Duodenal mucosa (tissue), 2 donors: ENCODE data around the gene GRB2.

Experiments used
- H3K27ac ChIP-seq: one replicate; pipeline ENCODE4 v1.7.0; 2013; ENCODE audit warnings: low read depth, low read length
- H3K27me3 ChIP-seq, 2 donors: one replicate each; pipeline ENCODE4 v1.7.0; 2013; ENCODE audit warnings: low read length in 2 of 2, control low read depth in 1 of 2; ENCODE audit not compliant: insufficient read depth in 2 of 2, control insufficient read depth in 1 of 2
- H3K36me3 ChIP-seq, 2 donors: one replicate each; pipeline ENCODE4 v1.7.0; 2013; ENCODE audit warnings: low read length in 2 of 2, control low read depth in 1 of 2; ENCODE audit not compliant: insufficient read depth in 2 of 2, control insufficient read depth in 1 of 2
- H3K4me1 ChIP-seq, 2 donors: one replicate each; pipeline ENCODE4 v1.7.0; 2013; ENCODE audit warnings: low read length in 2 of 2, control low read depth in 1 of 2; ENCODE audit not compliant: insufficient read depth in 2 of 2, control insufficient read depth in 1 of 2
- H3K4me3 ChIP-seq, 2 donors: one replicate each; pipeline ENCODE4 v1.7.0; 2013; ENCODE audit warnings: low read length in 2 of 2, low read depth in 1 of 2
- H3K9ac ChIP-seq, 2 donors: one replicate each; pipeline ENCODE4 v1.7.0; 2013; ENCODE audit warnings: low read length in 2 of 2, low read depth in 1 of 2
- H3K9me3 ChIP-seq, 2 donors: one replicate each; pipeline ENCODE4 v1.7.0; 2013; ENCODE audit warnings: low read length in 2 of 2, control low read depth in 1 of 2; ENCODE audit not compliant: control insufficient read depth in 1 of 2

GRB2 gene

DNA sequence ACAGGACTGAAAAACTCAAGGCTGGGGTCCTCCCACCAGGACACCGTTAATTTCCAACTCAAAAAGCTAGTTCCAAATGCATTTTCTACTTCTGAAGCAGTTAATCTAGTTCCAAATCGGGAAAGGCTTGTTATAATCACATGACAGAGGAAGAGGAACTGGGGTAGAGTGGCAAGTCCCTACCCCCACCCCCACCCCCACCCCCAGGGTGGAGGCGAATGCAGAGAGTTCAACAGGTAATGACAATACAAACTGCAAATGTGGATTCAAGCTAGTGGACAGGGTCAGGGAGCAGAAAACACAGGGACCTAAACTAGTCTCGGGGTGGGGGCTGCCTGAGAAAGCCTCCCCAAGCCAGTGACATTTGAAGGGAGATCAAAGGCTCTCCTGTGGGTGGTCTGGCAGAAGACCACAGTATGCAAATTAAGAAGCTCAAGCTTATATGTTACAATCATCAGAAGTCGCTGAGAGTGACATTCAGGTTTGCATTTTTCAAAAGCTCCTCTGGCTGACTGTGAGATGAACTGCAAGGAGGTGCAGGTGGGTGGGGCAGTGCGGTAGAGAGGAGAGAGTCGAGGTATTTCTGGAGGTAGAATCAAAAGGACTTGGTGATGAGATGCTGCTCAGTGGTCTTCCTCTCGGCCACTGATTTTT lies 59.8 kb downstream of the GRB2 start:
- Histone ChIP-seq H3K9ac (no peak overlapping the region), H3K27ac (no peak overlapping the region), H3K4me3 (no peak overlapping the region), H3K4me1 (peaks cover 38 to 43% of the 10 kb centered on the region in 2 donors), H3K27me3 (no peaks in the 10 kb centered on the region), H3K36me3 (no peaks in the 10 kb centered on the region), H3K9me3 (no peaks in the 10 kb centered on the region)

DNA sequence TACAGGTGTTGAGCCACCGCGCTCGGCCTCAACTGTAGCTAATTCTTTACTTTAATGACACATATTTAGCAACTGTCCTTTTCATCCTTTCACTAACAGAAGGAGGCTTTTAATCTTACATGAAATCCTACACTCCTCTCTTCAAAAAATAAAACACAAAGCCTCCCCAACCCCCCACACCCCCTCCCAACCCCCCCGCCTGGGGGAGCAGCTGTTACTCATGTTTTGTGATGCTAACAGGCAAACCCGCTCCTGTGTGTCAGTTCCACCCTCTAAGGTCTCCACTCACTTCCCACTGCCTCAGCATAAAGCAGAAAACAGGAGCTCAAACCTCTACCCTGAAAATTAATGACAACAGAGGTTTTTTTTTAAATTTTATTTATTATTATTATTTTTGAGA lies 60.8 kb downstream of the GRB2 start:
- Histone ChIP-seq H3K9ac (no peak overlapping the region), H3K27ac (no peak overlapping the region), H3K4me3 (no peak overlapping the region), H3K9me3 (no peaks in the 10 kb centered on the region), H3K27me3 (no peaks in the 10 kb centered on the region), H3K4me1 (peaks cover 37 to 43% of the 10 kb centered on the region in 2 donors), H3K36me3 (no peaks in the 10 kb centered on the region)

DNA sequence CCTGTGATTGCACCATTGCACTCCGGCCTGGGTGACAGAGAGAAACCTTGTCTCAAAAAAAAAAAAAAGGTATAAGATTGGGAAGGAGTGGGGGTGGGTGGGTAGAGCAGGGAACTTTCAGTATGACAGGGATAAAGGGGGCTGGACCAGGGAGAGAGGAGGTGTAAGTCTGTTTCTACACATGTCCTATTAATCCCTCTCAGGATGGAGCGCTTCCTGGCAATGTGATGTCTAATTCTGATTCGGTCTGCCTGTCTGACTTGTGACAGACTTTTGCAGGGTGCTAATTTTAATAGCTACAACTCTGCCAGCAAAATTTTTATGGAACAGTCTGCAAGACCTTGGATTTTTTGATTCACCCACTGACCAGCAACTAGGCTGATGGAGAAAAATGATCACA lies 62.5 kb downstream of the GRB2 start:
- Histone ChIP-seq H3K27me3 (no peaks in the 10 kb centered on the region), H3K4me3 (no peak overlapping the region), H3K9me3 (no peaks in the 10 kb centered on the region), H3K9ac (no peak overlapping the region), H3K36me3 (no peaks in the 10 kb centered on the region), H3K4me1 (peaks cover 33 to 37% of the 10 kb centered on the region in 2 donors), H3K27ac (no peak overlapping the region)

DNA sequence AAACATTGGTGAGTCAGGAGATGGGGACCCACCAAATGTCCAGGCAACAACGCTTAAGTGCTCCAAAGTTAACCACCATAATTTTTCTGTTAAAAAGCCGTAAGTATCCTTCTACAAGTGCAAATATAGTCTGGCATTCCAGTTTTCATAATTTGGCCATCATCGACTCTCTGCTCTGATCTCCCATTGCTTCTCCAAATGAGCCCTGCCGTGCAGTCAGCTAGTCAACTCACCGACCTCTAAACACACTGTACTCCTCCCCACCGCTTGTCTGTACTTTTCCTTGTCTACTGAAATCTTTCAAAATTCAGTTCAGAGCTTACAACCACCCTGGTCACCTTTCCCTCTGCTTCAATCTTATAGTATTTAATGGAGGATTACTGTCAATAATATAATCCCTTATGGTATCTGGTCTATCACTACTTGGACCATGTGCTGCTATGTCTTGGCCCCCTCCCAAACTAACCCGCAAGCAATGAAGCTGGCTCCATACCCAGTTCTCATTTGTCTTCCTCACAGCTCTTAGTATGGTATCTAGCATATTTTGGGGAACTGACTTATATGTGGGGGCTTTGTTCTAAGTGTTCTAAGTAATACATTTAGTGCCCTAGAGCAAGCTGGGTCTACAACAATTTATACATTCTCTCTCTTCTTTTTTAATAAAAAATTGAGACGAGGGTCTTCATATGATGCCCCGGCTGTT lies 63.5 kb downstream of the GRB2 start:
- no peak overlapping the region for H3K9ac ChIP-seq
- H3K27ac ChIP-seq = no peak overlapping the region
- no peaks in the 10 kb centered on the region for H3K9me3 ChIP-seq
- no peaks in the 10 kb centered on the region for H3K36me3 ChIP-seq
- no peak overlapping the region for H3K4me3 ChIP-seq
- H3K4me1 ChIP-seq = peaks cover 25 to 26% of the 10 kb centered on the region in 2 donors
- no peaks in the 10 kb centered on the region for H3K27me3 ChIP-seq

DNA sequence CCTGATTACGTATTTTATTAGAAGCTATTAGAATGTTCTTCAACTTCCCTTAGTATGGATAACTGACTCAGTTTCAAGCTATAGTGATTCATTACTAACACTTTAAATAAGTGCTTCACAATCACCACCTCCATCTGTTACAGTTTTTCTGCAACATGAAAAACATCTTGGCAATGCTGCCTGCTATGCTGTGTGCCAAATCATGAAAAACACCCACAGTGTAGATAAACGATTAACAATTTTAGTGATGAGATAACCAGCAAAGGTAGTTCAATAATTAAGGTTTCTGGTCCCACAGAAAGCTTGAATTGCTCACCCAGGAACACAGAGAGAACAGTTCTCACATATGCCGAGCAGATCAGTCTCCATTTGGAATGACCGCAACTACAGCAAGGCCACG lies 64.8 kb downstream of the GRB2 start:
- Histone ChIP-seq H3K4me1 (peaks cover 17 to 20% of the 10 kb centered on the region in 2 donors), H3K36me3 (no peaks in the 10 kb centered on the region), H3K9ac (no peak overlapping the region), H3K9me3 (no peaks in the 10 kb centered on the region), H3K4me3 (no peak overlapping the region), H3K27ac (no peak overlapping the region), H3K27me3 (no peaks in the 10 kb centered on the region)

DNA sequence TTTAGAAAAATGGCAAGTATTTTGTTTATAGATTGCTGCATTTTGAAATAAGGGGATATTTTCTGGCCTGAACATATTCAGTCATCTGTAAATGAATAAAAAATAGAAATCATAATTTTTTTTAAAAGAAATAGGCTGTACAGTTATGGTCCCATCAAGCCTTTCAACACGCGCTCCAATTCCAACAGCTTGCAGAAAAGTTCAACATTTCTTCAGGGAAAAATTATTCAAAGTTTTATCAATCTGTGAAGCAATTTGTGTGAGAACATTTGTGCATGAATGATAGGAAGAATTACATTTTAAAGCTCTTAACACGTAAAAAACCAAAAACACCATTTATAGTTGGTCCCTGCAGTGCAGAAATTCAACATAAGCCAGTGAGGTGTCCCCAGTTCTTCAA lies 65.5 kb downstream of the GRB2 start:
- no peak overlapping the region for H3K4me3 ChIP-seq
- H3K27ac ChIP-seq = no peak overlapping the region
- peaks cover 16 to 20% of the 10 kb centered on the region in 2 donors for H3K4me1 ChIP-seq
- no peaks in the 10 kb centered on the region for H3K36me3 ChIP-seq
- H3K9ac ChIP-seq = no peak overlapping the region
- H3K9me3 ChIP-seq = no peaks in the 10 kb centered on the region
- H3K27me3 ChIP-seq = no peaks in the 10 kb centered on the region

DNA sequence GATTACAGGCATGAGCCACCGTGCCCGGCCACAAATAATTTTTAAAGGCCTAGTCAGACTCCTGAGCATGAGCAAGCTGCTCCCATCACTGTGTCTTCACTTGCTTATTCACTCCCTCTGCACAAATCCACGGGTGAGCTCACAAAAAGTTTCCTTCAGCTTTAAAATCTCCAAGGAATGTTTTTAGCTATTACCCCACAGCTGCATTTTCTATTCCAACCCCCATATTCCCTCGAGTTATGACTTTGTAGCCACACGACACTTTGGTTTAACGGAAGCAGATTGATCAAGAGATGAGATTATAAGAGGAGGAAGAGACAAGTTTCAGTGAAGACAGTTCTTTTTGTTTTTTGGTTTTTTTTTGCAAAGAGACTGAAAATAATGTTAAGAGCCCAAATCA lies 67.1 kb downstream of the GRB2 start:
- H3K4me3 ChIP-seq = no peak overlapping the region
- H3K27ac ChIP-seq = no peak overlapping the region
- H3K9me3 ChIP-seq = no peaks in the 10 kb centered on the region
- no peak overlapping the region for H3K9ac ChIP-seq
- peaks cover 16% of the 10 kb centered on the region in 2 donors for H3K4me1 ChIP-seq
- no peaks in the 10 kb centered on the region for H3K27me3 ChIP-seq
- H3K36me3 ChIP-seq = no peaks in the 10 kb centered on the region

DNA sequence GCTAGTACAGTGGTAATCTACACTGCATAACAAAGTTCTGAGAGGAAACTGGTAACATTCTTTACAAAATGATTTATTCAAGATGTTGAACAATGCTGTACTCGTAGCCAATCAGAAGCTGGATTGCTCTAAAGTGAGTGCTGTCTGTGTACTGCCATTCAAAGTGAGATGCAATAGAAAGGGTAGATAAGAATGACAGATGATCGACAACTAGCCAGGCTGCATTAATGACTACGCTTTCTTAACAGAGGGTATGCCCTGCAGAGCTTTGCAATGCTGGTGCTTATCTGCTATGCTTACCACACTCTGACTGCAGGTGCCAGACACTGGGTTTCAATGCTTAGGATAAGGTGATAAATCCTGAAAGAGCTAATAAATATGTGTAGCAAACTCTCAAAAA lies 70.2 kb downstream of the GRB2 start:
- no peak overlapping the region for H3K27ac ChIP-seq
- no peak overlapping the region for H3K4me3 ChIP-seq
- no peak overlapping the region for H3K9ac ChIP-seq
- H3K27me3 ChIP-seq = no peaks in the 10 kb centered on the region
- H3K9me3 ChIP-seq = no peaks in the 10 kb centered on the region
- peaks cover 0 to 14% of the 10 kb centered on the region in 2 donors for H3K36me3 ChIP-seq
- H3K4me1 ChIP-seq = peaks cover 11 to 12% of the 10 kb centered on the region in 2 donors

DNA sequence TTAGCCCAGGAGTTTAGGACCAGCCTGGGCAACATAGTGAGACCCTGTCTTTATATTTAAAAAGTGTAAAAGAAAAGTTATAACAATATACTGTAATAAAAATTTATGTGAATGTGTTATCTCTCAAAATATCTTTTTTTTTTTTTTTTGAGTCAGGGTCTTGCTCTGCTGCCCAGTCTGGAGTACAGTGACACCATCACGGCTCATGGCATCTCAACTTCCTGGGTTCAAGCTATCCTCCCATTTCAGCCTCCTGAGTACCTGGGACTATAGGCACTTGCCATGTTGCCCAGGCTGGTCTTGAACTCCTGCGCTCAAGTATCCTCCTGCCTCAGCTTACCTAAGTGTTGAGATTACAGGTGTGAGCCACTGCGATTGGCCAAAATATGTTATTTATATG lies 70.8 kb downstream of the GRB2 start:
- Histone ChIP-seq H3K27ac (no peak overlapping the region), H3K9ac (no peak overlapping the region), H3K27me3 (no peaks in the 10 kb centered on the region), H3K9me3 (no peaks in the 10 kb centered on the region), H3K4me1 (peaks cover 9 to 10% of the 10 kb centered on the region in 2 donors), H3K4me3 (no peak overlapping the region), H3K36me3 (peaks cover 0 to 14% of the 10 kb centered on the region in 2 donors)

DNA sequence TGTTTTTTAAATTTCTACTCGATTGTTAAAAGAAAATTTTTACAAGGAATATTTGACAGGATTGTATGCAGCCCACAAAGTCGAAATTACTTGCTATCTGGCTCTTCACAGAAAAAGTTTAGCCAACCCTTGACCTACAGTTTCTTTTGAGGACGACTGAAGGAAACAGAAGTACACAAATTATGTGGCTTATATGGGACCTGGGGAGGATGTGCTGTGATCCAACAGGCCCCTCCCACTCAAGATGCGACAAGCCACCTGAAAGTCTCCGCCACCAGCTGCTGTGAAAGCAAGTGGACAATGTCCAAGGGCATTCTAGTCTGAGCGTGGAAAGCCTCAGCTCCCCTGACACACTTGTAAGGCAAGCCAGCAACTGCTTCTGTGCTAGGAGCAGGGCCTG lies 73.8 kb downstream of the GRB2 start:
- Histone ChIP-seq H3K9me3 (no peaks in the 10 kb centered on the region), H3K36me3 (peaks cover 0 to 14% of the 10 kb centered on the region in 2 donors), H3K27me3 (no peaks in the 10 kb centered on the region), H3K4me1 (peaks cover 3 to 9% of the 10 kb centered on the region in 2 donors), H3K9ac (no peak overlapping the region), H3K4me3 (no peak overlapping the region), H3K27ac (no peak overlapping the region)
